ENCODE results near the gene ITGA4. TPM values are rescaled to one million over a fixed set of nuclear protein-coding genes. Genes with fewer than 3 reads are reported as not detected.

Gene ITGA4
- 1 to 10 TPM; 3.2 to 7.0 (median 4.6) TPM for total RNA-seq

DNA sequence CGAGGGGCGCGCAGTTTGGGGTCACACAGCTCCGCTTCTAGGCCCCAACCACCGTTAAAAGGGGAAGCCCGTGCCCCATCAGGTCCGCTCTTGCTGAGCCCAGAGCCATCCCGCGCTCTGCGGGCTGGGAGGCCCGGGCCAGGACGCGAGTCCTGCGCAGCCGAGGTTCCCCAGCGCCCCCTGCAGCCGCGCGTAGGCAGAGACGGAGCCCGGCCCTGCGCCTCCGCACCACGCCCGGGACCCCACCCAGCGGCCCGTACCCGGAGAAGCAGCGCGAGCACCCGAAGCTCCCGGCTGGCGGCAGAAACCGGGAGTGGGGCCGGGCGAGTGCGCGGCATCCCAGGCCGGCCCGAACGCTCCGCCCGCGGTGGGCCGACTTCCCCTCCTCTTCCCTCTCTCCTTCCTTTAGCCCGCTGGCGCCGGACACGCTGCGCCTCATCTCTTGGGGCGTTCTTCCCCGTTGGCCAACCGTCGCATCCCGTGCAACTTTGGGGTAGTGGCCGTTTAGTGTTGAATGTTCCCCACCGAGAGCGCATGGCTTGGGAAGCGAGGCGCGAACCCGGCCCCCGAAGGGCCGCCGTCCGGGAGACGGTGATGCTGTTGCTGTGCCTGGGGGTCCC lies at the start of gene ITGA4:
TSS of gene ITGA4 (plus strand) at position 266 of the 620 bp plus-strand sequence. CDS start at position 535, 269 bp downstream.
- Histone ChIP-seq H3K9me3 (no peaks in the 10 kb centered on the region), H3K36me3 (no peaks in the 10 kb centered on the region), H3K4me1 (peaks cover 0 to 23% (median 7%) of the 10 kb centered on the region in 3 donors), H3K4me3 (peak within 1 kb of the TSS; percentile 37 to 58), H3K27me3 (peaks cover 20% of the 10 kb centered on the region), H3K27ac (peak within 1 kb of the TSS in 3 of 4 donors; percentile 58 to 65 (median 60))
- TF ChIP-seq, protein P1, sequence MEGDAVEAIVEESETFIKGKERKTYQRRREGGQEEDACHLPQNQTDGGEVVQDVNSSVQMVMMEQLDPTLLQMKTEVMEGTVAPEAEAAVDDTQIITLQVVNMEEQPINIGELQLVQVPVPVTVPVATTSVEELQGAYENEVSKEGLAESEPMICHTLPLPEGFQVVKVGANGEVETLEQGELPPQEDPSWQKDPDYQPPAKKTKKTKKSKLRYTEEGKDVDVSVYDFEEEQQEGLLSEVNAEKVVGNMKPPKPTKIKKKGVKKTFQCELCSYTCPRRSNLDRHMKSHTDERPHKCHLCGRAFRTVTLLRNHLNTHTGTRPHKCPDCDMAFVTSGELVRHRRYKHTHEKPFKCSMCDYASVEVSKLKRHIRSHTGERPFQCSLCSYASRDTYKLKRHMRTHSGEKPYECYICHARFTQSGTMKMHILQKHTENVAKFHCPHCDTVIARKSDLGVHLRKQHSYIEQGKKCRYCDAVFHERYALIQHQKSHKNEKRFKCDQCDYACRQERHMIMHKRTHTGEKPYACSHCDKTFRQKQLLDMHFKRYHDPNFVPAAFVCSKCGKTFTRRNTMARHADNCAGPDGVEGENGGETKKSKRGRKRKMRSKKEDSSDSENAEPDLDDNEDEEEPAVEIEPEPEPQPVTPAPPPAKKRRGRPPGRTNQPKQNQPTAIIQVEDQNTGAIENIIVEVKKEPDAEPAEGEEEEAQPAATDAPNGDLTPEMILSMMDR (IDR thresholded peaks at IDR 0.05) = peak; percentile 26 to 80 (median 61)
- TF ChIP-seq POLR2AphosphoS5 (IDR thresholded peaks at IDR 0.05) (no peak), POLR2A (IDR thresholded peaks at IDR 0.05) (peak in 1 of 2 donors; percentile 5), EP300 (IDR thresholded peaks at IDR 0.05) (no peak)
- ATAC-seq = peak; percentile 89
- WGBS, 2 donors (ENCODE audit: low coverage in 1 of 2) = 0% methylated on average over 10 of the region's 67 CpGs; no CpG with 5 or more reads in 1 of the 2 donors

DNA sequence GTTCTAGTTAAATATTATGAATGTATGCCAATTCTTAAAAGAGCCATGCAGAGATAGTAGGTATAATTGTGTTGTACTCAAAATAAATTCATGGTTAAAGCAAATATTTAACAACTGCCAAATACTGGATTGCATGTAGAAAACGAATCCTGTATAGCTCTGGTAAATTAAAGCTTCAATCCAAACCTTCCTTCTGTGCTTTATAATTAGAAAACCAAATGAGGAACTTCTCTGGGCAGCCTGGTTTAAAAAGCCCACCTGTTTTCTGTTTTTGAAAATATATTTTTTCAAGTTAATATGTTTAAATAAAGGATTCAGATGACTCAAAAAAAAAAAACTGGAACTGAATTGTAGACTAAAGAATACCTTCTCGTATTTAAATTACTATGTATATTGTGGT lies 48.3 kb upstream of the ITGA4 start:
- 39 to 63% methylated on average over 2 of the region's 2 CpGs for WGBS, 2 donors (ENCODE audit: low coverage in 1 of 2)
- no peak overlapping the region for H3K4me3 ChIP-seq
- no peaks in the 10 kb centered on the region for H3K4me1 ChIP-seq
- no peaks in the 10 kb centered on the region for H3K36me3 ChIP-seq
- H3K27me3 ChIP-seq = no peaks in the 10 kb centered on the region
- TF ChIP-seq POLR2AphosphoS5 (IDR thresholded peaks at IDR 0.05) (no peak), POLR2A (IDR thresholded peaks at IDR 0.05) (no peak), EP300 (IDR thresholded peaks at IDR 0.05) (no peak)
- TF ChIP-seq, protein P1 (IDR thresholded peaks at IDR 0.05) = no peak
- no peak for ATAC-seq
- peaks cover 0 to 4% (median 0%) of the 10 kb centered on the region in 3 donors for H3K9me3 ChIP-seq
- H3K27ac ChIP-seq = no peak overlapping the region

DNA sequence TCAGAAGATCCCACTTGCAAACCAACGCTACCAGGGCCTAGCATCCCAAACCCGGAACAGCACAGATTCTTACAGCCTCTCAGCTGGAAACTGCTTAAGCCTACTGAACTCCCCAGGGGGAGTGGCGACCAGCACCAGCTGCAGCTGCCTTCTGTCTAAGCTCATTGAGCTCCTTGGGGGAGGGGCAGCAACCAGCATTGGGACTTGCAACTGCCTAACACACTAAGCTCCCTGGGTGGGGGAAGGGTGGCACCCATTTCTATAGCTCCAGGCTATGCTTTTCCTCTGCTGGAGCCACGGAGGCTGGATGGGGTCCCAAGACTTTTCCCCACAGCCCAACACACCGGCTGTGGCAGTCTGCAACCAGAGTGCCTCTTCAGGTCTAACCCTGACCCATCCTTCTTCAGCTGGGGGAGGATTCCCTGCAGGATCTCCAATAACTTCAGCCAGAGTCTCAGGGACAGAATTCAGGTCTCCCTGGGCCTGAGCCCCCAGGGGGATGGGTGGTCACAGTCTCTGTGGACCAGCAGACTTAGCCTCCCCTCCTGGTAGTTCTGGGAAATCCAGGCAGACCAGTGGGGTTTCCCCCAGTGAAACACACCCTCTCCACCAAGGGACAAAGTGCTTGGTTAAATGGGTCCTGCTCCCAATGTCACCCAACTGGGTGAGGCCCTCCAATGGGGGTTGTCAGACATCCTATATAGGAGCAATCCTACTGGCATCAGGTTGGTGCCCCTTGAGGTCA lies 45.9 kb upstream of the ITGA4 start:
- H3K9me3 ChIP-seq = peaks cover 0 to 7% (median 0%) of the 10 kb centered on the region in 3 donors
- no peaks in the 10 kb centered on the region for H3K27me3 ChIP-seq
- no peaks in the 10 kb centered on the region for H3K4me1 ChIP-seq
- ATAC-seq = no peak
- H3K4me3 ChIP-seq = no peak overlapping the region
- H3K27ac ChIP-seq = no peak overlapping the region
- TF ChIP-seq EP300 (IDR thresholded peaks at IDR 0.05) = no peak
- no peaks in the 10 kb centered on the region for H3K36me3 ChIP-seq
- WGBS, 2 donors (ENCODE audit: low coverage in 1 of 2) = no CpG with 5 or more reads among the region's 5 CpGs

DNA sequence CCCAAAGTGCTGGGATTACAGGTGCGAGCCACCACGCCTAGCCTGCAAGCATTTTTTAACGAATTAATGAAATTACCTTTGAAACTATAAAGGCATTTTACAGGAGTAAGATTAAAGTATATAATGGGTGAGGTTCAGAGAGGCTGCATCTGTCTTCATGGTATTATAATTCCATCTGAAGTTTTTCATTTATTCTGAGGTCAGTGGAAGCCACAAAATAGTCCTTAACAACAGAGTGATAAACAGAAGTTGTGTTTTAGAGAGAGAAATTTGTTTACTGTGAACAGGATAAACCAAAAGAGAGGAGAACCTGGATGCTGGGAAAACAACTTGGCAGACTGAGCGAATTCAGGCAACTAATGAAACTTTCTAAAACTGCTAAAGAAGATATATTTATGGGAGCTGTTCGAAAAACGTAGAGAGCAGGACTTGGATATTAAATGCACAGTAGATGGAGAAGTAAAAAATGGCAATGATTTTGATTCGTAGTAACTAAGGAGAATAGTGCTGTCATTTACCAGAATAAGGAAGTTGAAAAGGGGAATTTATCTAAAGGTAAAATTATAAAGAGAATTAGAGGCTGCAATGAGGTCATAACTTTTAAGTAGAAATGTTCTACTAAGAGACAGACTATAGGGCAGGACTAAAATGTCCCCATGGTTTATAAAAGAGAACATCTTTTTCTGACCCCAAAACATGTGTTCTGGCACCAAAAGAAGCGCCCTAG lies 37.9 kb upstream of the ITGA4 start:
- 66 to 86% methylated on average over 5 to 8 of the region's 8 CpGs for WGBS, 2 donors (ENCODE audit: low coverage in 1 of 2)
- Histone ChIP-seq H3K27ac (no peak overlapping the region), H3K36me3 (no peaks in the 10 kb centered on the region), H3K4me3 (no peak overlapping the region), H3K27me3 (no peaks in the 10 kb centered on the region), H3K9me3 (no peaks in the 10 kb centered on the region), H3K4me1 (no peaks in the 10 kb centered on the region)
- ATAC-seq = no peak
- no peak for TF ChIP-seq POLR2AphosphoS5 (IDR thresholded peaks at IDR 0.05)
- TF ChIP-seq EP300 (IDR thresholded peaks at IDR 0.05) = no peak
- TF ChIP-seq, protein P1 (IDR thresholded peaks at IDR 0.05) = no peak
- no peak for TF ChIP-seq POLR2A (IDR thresholded peaks at IDR 0.05)

All from gastroesophageal sphincter (tissue), 4 donors.